ENCODE measurements around the gene NOTUM. TPM values are rescaled to one million over a fixed set of nuclear protein-coding genes. Genes with fewer than 3 reads are reported as not detected.

Gene NOTUM
- total RNA-seq, 1 experiment from 2014 or later, result not detected

- no peak for DNase-seq (ENCODE audit: unreplicated experiment)
- no peaks in the 10 kb centered on the region for H3K36me3 Mint-ChIP-seq (ENCODE audit: insufficient read depth, unreplicated experiment)
- BruUV-seq (replicated peaks), result no TSS peak
- TF ChIP-seq, protein P1, sequence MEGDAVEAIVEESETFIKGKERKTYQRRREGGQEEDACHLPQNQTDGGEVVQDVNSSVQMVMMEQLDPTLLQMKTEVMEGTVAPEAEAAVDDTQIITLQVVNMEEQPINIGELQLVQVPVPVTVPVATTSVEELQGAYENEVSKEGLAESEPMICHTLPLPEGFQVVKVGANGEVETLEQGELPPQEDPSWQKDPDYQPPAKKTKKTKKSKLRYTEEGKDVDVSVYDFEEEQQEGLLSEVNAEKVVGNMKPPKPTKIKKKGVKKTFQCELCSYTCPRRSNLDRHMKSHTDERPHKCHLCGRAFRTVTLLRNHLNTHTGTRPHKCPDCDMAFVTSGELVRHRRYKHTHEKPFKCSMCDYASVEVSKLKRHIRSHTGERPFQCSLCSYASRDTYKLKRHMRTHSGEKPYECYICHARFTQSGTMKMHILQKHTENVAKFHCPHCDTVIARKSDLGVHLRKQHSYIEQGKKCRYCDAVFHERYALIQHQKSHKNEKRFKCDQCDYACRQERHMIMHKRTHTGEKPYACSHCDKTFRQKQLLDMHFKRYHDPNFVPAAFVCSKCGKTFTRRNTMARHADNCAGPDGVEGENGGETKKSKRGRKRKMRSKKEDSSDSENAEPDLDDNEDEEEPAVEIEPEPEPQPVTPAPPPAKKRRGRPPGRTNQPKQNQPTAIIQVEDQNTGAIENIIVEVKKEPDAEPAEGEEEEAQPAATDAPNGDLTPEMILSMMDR (IDR thresholded peaks at IDR 0.05; ENCODE audit: unreplicated experiment), result no peak
- intact Hi-C loops (cut with micrococcal nuclease), result no loop called here
- peaks cover 9% of the 10 kb centered on the region for H3K27me3 Mint-ChIP-seq (ENCODE audit: insufficient read depth, unreplicated experiment)
- H3K9me3 Mint-ChIP-seq (ENCODE audit: unreplicated experiment), result no peaks in the 10 kb centered on the region
- ChIA-PET POLR2A (interaction anchor here (0.9 kb wide), 1 partner anchor 14 kb away, joined by 3 read pairs; no protein-coding TSS in a partner anchor), CTCF (interaction anchor here (0.6 to 1.6 kb wide), 3 partner anchors 59 to 88 kb away, joined by 3 to 9 read pairs (median 3); no protein-coding TSS in a partner anchor)
- H3K4me1 Mint-ChIP-seq (ENCODE audit: insufficient read depth, unreplicated experiment), result peaks cover 10% of the 10 kb centered on the region
- H3K27ac Mint-ChIP-seq (ENCODE audit: low read depth, unreplicated experiment), result no peak overlapping the region
- H3K4me3 Mint-ChIP-seq (ENCODE audit: unreplicated experiment), result no peak overlapping the region
These were observed 1.8 kb upstream of the NOTUM start for GRCh38 chr17:81962499-81963441.

DNA sequence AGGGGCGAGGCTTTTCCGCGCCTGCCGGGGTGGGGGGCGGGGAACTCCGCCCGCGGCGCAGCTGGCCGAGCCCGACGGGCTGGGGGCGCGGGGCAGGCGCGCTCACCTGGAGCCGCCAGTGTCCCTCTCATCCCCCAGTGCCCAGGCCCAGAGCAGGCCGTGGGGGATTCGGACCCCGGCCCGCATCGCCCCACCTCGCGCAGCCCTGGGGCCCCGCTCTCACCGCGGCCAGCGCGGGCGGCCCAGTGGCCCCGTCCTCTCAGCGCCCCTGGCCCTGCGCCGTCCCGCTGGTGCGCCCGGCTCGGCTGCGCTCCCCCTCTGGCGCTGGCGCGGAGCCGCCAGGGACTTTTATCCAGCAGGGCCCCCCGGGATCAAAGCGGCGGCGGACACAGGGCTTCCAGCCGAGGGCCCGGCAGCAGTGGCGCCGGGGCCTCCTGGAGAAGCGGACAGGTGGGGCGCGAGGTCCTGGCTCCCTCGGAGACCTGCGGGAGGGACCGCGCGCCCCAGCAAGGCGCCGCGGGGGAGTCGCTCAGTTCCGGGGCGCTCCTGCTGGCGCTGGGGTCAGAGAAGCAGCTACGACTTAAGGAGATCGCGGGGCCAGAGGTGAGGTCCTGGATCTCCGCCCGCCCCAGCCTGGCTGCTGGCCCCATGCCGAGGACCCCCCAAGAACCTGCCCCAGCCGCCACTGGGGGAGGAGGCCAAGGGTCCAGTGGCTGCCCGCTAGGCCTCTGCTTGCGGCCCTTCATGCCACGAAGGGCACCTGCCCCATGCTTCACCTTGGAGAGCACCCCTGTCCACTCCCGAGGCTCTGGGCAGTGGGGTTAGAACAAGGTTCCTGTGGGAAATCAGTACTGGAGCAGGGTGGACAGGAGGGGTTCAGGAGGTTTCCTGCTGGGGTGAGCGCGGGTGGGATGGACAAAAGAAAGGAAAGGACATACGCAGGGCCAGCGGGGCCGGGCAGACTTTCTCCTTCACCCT, 823 bp upstream of the NOTUM start:
- intact Hi-C loops (cut with micrococcal nuclease), result no loop called here
- ChIA-PET CTCF (interaction anchor here (1.5 to 1.6 kb wide), 2 partner anchors 49 to 60 kb away, joined by 5 to 9 read pairs; no protein-coding TSS in a partner anchor), POLR2A (no interaction called here)
- TF ChIP-seq, protein P1 (IDR thresholded peaks at IDR 0.05; ENCODE audit: unreplicated experiment), result no peak
- H3K27ac Mint-ChIP-seq (ENCODE audit: low read depth, unreplicated experiment), result no peak overlapping the region
- H3K4me3 Mint-ChIP-seq (ENCODE audit: unreplicated experiment), result no peak overlapping the region
- peaks cover 9% of the 10 kb centered on the region for H3K27me3 Mint-ChIP-seq (ENCODE audit: insufficient read depth, unreplicated experiment)
- no TSS peak for BruUV-seq (replicated peaks)
- no peak for DNase-seq (ENCODE audit: unreplicated experiment)
- H3K9me3 Mint-ChIP-seq (ENCODE audit: unreplicated experiment), result no peaks in the 10 kb centered on the region
- peaks cover 10% of the 10 kb centered on the region for H3K4me1 Mint-ChIP-seq (ENCODE audit: insufficient read depth, unreplicated experiment)
- no peaks in the 10 kb centered on the region for H3K36me3 Mint-ChIP-seq (ENCODE audit: insufficient read depth, unreplicated experiment)

DNA sequence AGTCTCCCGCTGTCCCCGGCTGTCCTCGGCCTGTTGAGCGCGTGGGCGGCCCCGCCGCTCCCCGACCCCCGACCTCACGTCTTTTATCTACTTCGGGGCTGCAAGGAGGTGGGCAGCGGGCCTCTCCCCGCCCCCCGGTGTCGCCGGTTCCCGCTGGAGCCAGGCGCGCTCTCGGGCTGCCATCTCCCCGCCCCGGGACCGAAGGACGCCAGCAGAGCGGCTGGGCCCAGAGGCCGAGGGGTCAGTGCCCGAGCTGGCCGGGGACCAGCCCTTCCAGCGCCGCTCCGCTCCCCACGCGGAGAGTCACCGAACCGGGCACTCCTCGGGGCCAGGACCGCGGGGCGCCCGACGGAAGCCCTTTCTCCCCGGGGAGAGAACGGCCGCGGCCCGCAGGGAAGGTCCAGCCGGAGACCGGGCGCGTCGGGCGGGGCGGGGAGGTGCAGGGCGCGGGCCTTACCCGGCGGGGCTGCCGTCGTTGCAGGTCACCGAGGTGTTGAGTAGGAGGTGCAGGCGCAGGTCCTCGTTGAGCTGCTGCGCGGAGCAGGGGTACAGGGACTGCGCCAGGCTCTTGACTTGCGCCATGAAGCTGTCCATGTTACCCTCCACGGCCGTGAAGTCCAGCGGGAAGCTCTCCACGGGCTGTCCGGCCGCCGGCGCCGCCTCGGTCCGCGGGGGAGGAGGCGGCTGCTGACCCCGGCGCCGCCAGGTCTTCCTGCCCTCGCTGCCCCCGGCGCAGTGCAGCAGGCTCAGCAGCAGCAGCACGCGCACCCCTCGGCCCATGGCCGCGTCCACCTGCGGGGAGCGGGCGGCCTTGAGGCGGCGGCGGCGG, 643 bp downstream of the NOTUM start:
- TF ChIP-seq, protein P1 (IDR thresholded peaks at IDR 0.05; ENCODE audit: unreplicated experiment), result no peak
- no peak overlapping the region for H3K4me3 Mint-ChIP-seq (ENCODE audit: unreplicated experiment)
- ChIA-PET POLR2A (interaction anchor here (0.9 to 1.8 kb wide), 7 partner anchors 31 to 106 kb away, joined by 3 to 35 read pairs (median 7); partner anchors contain the start of genes CENPX and LRRC45), CTCF (interaction anchor here (0.6 to 2.3 kb wide), 22 partner anchors 10 to 270 kb away, joined by 3 to 74 read pairs (median 5); partner anchors contain the start of genes CENPX, DUS1L and LRRC45)
- no peaks in the 10 kb centered on the region for H3K36me3 Mint-ChIP-seq (ENCODE audit: insufficient read depth, unreplicated experiment)
- intact Hi-C loops (cut with micrococcal nuclease), result no loop called here
- peaks cover 10% of the 10 kb centered on the region for H3K4me1 Mint-ChIP-seq (ENCODE audit: insufficient read depth, unreplicated experiment)
- H3K9me3 Mint-ChIP-seq (ENCODE audit: unreplicated experiment), result no peaks in the 10 kb centered on the region
- H3K27me3 Mint-ChIP-seq (ENCODE audit: insufficient read depth, unreplicated experiment), result peaks cover 9% of the 10 kb centered on the region
- DNase-seq (ENCODE audit: unreplicated experiment), result no peak
- BruUV-seq (replicated peaks), result no TSS peak
- H3K27ac Mint-ChIP-seq (ENCODE audit: low read depth, unreplicated experiment), result no peak overlapping the region

Data from MCF 10A (cell line).